ENCODE data around the gene TMEM52. TPM values are rescaled to one million over a fixed set of nuclear protein-coding genes. Genes with fewer than 3 reads are reported as not detected.
A peak's percentile ranks its signal among the peaks of the same experiment; 100 is the strongest.
"Not testable (repeated sequence)": the region's sequence is repeated elsewhere in the genome, so short reads cannot be mapped to it uniquely, and the experiment has no call there.

Gene TMEM52
- polyA plus RNA-seq, 3 donors: 1.5 to 2.2 (median 1.8) TPM

DNA sequence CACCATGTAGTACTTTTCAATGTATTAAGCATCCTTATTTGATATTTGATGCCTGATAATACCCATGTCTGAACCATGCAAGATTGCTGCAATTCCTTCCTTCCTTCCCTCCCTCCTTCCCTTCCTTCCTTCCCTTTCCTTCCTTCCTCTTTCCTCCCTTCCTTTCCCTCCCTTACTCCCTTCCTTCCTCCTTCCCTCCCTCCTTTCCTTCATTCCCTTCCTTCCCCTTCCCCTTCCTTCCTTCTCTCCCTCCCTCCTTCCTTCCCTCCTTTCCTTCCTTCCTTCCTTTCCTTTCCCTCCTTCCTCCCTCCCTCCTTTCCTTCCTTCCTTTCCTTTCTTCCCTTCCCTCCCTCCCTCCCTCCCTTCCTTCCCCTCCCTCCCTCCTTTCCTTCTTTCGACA lies 29.7 kb upstream of the TMEM52 start:
- no peak for DNase-seq

DNA sequence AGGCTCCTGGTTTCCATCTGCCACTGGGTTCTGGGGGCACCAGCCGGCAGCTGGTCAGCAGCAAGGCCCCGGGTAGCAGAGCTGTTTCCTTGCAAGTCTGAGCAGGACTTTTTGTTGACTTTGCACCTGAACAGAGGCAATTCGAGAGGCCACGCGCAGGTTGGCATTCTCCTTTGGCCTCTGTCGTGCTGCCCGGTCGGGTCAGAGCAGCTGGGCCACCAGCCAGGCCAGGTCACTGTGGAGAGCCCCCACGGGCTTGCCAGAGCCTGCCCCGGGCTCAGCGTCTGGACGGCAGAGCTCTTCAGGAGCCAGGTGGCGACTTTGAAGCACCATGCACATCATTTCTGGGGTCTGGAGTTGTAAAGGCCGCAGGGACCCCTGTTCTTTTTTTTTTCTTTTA lies 28.4 kb upstream of the TMEM52 start:
- DNase-seq: no peak

DNA sequence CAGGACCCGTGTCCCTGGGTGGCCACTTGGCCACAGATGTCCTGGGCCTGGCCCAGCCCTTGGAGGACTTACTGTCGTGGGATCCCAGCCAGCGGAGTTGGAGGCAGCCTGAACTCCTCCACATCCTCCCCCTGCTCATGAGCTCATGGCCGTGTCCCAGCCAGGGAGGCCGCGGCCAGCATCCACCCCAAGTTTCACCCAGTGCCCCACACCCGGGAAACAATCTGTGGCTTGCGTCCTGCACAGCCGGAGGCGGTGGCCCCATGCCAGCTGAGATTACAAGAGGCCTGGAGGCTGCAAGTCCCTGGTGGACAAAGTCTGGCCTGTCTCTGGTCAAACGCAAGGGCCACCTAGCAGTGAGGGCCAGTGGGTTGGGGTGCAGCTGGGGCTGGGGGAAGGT lies 27.5 kb upstream of the TMEM52 start:
- DNase-seq: no peak

DNA sequence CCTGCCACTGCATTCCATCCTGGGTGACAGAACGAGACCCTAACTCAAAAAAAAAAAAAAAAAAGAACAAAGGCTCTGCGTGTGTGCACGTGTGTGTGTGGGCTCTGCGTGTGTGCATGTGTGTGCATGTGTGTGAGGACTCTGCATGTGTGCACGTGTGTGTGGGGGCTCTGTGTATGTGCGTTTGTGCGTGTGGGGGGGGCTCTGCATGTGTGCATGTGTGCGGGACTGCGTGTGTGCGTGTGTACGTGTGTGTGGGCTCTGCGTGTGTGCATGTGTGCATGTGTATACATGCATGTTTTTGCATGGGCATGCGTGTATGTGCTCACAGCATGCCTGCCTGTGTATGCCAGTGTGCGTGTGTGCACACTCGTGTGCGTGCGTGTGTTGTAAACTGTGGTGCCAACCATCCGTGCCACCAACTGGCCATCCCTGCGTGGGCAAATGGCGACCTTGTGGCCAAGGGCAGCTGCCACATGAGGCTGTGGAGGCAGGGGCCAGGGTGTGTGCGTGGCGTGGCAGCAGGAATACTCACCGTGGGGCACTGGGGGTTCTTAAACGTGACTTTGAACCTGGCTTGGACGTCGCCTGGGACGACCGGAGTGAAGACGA lies 26.8 kb upstream of the TMEM52 start:
- DNase-seq: no peak

DNA sequence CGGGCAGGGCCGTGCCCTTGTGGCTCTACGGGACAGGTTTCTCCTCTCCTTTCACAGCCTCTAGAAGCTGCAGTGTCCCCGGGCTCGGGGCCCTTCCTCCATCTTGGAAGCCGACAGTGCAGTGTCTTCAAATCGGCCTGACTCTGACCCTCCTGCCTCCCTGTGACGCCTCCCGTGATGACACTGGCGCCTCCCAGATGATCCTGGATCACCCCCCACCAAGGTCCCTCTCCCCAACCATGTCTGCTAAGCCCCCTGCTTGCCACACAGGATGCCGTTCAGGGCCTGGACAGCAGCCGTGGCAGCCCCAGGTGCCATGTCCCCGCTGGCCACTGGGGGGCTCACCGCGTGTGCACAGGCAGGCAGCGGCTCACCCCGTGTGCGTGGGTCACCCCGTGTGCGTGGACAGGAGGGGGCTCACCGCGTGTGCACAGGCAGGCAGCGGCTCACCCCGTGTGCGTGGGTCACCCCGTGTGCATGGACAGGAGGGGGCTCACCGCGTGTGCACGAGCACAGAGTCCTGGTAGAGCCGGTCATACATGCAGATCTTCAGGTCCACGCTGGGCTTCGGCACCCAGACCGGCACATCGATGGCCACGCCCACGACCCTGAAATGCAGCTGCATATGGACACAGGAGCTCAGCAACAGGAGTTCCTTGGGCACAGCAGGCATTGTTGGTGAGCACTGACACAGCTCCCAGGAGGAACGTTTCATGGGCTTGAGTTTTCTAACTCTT lies 24.9 kb upstream of the TMEM52 start:
- DNase-seq: peak; percentile 24

DNA sequence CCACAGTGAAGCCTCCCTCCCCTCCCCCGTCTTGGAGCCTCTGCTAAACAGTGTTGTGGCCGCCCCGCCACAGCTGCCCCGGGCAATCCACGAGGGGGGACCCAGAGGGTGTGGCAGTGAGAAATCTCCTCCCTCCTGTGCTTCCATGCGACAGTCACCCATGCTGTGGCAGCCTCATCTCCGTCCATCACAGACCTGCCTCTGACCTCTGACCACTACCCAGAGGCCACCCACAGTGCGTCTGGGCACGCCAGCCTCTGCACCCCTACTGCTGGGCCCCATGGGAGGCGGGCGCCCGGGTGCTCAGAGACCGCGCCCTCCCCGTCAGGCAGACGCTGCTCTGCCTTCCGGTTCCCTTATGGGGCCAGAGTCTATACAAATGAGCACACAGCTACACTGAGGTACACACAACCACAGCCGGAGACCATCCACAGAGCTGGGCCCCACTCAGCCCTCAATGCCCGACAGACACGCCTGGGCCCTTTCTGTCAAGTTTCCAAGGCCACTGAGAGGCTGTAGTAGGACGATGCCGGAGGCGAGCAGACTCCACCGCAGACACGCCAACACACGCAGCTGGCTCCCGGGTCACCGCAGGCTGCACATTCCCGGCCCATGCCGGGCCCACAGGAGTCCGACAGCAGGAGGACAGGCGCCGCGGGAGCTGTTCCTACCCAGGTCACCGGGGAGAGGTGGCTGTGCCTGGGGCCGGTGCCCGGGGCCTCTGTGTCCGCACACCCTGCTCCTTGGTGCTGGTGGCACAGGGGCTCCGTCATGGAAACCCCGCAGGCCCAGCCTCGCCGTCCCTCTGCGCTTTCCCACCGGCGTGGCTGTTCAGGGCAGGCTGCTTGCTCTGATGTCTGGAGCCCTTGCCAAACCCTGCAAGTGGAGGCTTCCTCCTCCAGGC lies 23.9 kb upstream of the TMEM52 start:
- no peak for DNase-seq

DNA sequence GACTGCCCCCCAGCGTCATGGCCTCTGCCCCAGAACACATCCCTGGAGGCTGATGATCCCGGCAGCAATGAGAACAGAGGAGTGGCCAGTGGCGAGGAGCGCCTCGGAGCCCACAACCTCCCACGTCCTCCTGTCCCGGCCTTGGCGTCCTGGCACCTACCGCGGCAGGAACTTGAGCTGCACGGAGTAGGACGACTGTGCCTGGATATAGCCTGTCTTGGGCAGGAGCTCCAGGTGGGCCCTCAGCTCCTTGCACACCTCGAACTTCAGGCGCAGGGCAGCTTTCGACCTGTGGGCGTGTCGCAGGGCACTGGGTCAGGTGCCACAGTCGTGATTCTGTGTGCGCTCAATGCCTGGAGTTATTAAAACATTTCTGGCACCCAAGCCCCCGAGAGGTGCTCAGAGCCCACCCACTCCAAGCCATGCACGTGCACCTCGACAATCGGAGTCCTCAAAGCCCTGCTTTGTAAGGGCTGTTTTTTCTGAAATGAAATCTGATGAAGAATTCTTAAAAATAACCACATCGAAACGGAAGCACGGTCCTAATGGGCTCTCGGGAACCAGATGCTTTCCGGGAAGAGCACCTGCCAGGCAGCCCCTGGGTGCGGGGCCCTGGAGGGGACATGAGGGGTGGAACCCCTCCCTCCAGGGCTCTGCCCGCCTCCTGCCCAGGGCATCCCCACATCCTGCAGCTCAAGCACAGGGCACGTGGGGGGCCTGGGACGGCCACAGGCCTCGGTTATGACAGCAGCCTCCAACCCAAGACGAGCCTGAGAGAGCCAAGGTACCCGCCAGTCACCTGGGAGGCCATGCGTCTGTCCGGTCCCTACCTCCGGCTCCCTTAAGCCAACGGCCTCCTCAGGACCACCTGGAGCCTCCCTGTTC lies 23.0 kb upstream of the TMEM52 start:
- no peak for DNase-seq

DNA sequence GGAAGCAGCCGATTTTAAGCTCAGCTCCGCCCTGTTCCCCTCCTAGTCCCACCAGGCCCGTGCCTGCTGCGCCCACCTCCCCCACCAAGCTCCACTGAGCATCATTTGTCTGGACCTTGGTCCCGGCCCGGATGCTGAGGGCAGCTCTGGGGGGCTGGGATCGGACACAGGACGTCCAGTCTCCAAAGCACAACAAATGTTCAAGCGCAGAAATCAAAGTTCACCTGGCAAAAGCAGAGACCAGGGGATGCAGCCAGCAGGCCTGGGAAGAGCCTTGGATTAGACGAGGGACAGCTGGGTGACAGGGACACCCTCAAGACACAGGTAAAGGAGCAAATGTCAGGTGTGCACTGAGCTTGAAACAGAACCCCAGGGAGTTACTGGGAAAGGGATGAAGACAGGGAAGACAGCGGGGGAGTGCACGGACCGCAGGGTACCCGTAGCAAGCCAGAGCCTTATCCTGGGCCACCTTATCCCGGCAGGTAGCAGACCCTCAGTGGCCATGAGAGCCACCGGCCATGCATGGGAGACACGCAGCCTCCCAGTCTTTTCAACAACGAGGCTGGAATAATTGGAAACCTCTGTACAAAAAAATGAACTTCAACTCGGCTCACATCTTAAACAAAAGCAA lies 22.2 kb upstream of the TMEM52 start:
- DNase-seq: no peak

DNA sequence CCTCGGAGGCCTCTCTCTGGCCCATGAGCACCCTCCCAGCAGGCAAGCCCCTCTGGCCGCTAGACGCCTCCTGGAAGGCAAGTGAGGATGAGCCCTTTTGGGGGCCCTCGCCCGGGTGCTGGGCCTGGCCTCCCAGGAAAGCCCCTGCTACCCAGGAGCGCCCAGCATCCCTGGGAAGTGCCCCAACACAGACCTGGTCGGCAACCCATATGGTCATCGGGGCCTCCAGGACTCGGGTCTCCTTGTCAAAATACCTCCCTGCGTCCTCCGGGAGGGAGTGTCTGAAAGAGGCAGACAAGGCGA lies 21.0 kb upstream of the TMEM52 start:
- no peak for DNase-seq

DNA sequence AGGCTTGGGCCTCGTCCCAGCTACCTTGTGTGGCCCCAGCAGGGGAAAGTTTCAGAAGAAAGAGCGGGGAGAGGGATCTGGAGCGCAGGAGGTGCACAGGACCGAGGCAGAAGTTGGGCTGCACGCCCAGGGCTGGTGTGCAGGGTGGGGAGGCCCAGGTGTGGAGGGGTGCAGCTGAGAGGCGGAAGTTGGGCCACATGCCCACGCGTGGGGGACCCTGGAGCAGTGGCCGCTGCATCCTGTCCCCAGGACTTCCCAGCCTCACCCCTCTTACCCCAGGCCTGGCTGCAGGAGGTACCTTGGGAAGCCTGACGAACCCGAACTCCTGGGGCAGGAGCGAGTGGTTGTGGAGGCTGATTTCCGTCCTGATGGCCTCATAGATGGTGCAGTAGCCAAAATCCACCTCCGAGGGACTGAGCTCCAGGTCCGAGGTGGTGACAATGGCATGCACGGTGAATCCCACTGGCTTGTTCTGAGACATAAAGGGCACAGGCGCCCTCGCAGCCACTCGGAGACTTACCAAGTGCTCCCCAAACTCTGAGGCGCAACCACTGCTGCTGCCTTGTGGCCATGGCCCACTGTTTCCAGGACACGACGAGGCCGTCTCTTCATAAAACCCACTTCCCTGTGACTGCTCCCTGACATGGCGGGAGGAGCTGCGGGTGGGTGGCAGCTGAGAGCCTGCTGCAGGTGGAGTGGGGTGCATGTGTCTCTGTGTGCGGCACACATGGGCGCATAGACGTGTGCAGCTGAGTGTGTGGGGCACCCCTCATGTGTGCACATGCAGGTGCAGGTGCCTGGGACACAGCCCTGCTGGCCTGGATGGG lies 20.4 kb upstream of the TMEM52 start:
- DNase-seq: no peak

DNA sequence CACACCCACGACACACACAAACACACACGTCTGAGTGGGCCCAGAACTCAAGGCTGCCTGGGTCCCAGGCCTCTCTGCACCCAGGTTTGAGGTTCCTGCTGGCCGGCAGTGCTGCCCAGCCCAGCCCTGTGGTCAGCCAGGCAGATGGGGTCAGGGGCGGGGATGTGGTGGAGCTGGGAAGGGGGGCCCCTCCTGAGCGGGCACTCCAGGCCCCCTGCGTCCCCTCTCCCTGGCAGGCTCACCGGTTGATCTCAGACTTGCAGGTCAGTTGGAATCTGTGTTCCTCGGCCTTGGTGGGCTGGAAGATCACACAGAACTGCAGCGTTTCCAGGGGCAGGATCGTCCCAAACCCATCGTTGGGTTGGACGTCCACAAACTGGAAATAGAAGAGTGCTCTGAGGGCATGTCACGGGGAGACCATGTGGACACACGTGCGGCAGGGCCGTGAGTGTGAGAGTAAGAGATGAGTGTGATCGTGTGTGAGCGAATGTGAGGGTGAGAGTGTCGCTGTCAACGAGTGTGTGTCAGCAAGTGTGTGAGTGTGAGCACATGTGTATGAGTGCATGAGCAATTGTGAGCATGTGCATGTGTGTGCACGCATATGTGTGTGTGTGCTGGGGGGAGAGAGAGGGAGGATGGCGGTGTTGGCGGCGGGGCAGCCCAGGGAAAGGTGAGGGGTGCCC lies 19.7 kb upstream of the TMEM52 start:
- DNase-seq: no peak

DNA sequence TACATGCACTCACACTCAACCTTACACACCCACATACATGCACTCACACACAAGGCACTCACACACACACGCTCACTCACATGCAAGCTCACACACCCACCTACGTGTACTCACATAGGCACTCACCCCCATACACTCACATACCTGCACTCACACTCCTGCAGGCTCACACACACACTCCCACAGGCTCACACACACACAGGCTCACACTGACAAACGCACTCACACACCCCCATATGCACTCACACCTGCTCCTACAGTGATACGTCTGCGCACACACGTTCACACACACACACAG lies 19.1 kb upstream of the TMEM52 start:
- no peak for DNase-seq

DNA sequence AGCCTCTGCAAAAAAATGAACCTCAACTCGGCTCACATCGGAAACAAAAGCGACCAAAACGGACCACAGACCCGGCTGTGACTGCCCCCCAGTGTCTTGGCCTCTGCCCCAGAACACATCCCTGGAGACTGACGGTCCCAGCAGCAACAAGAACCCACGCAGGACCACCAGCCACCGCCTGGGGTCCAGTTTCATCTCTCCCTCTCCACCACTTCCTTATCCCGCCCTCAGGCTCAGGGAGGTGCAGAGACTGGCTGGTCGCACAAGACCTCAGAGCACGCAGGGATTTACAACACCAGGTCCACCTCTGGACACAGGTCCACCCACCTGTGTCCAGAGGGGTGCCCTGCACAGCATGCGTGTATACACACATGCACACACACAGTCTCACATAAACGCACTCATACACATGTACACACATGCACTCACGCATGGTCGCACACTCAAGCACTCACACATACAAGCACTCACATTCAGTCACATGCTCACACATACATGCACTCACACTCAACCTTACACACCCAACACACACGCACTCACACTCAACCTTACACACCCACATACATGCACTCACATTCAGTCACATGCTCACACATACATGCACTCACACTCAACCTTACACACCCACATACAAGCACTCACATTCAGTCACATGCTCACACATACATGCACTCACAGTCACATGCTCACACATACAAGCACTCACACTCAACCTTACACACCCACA lies 18.6 kb upstream of the TMEM52 start:
- no peak for DNase-seq

DNA sequence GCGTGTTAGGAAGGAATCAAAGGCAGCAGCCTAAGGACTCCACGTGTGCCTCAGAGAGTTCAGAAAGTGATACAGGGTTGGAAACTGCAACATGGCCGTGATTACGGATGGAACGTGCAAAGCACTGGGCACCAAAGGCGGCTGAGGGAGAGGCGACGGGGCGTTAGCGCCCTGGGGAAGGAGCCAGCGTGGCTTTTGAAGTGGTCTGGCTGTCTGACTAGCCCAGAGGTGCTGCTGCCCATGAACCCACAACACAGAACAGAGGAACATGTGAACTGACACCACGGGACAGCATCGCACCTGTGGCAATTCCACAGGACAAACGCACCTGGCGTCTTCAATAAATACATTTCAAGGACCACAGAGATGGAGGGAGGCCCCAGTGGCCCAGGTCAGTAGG lies 18.0 kb upstream of the TMEM52 start:
- DNase-seq: no peak

DNA sequence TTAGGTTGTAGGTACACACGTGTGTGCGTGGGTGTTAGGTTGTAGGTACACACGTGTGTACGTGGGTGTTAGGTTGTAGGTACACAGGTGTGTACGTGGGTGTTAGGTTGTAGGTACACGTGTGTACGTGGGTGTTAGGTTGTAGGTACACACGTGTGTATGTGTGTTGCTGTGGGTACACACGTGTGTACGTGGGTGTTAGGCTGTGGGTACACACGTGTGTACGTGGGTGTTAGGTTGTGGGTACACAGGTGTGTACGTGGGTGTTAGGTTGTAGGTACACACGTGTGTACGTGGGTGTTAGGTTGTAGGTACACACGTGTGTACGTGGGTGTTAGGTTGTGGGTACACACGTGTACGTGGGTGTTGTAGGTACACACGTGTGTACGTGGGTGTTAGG lies 15.8 kb upstream of the TMEM52 start:
- not testable (repeated sequence) for DNase-seq

DNA sequence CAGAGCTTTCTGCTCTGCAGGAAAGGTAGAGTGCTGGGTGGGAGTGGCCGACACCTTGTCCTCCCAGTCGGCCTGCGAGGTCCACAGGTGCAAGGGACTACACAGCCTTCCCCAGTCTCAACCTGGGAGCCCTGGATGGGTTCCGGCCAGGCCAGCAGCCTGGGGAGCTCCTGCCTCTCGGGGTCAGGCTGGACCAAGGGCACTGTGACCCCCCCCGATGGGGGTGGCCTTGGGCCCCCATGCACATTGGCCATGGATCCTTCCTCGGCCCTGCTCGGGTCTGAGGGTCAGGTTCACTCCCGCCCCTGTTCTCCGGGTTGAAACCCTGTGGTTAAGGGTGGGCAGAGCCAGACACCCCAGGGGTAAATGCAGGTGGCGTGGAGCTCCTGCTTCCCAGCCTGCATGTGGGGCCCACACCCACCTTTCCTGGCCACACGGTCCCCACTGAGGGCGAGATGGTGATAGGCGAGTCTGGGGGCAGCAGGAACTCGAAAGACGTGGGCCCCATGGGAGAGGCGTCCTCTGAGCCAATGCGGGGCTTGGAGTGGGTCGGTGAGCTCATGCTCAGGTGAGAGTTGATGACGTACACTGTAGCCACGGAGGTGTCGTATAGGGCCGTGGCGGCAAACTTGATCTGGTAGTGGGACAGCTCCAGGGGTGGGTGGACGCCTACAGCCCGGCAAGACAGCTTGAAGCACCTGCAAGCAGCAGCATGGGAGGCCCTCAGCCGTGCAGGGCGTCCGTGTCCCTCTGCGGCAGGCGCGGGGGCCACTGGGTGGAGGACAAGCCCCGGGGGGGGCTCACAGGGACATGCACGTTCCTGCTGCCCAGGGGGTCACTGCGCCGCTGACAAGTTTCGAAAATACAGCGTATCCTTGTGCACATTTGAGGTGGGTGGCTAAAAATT lies 10.8 kb upstream of the TMEM52 start:
- DNase-seq: no peak

DNA sequence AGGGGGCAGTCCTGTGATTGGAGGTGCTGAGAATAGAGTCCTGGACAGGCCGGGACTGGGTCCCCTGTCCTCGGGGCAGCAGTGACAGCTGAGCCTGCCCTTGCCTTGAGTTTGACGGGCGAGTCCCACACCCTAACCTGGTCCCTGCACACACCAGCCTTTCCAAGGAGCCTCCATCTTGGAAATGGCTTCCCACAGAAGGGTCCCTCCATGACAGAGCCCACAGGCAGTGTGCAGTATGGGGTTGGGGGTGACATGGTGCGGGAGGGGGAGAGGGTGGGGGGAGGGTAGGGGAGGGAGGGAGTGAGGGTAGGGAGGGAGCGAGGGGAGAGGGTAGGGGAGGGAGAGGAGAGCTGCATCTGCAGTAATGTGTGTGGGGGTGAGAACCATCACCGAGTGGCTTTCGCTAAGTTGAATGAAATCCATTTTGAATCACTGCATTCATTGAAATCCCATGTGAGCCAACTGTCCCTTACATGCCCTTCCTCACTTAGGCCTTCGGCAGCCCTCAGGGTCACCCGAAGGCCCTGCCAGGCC lies 10.1 kb upstream of the TMEM52 start:
- no peak for DNase-seq

All from renal pelvis (tissue), 4 donors.